ENCODE results near the gene DPYSL5.

DPYSL5 gene

GRCh38 chr2:26818972-26819371, 29.0 kb upstream of the DPYSL5 start:
- no peaks in the 10 kb centered on the region for H3K4me1 Mint-ChIP-seq (ENCODE audit: low read depth)
- H3K36me3 Mint-ChIP-seq (ENCODE audit: low read depth): no peaks in the 10 kb centered on the region
- H3K27ac Mint-ChIP-seq: no peak overlapping the region
- H3K27me3 Mint-ChIP-seq (ENCODE audit: low read depth): peaks cover 8% of the 10 kb centered on the region
- H3K9me3 Mint-ChIP-seq: no peaks in the 10 kb centered on the region
- no peak overlapping the region for H3K4me3 Mint-ChIP-seq

- H3K27ac Mint-ChIP-seq: no peak overlapping the region
- peaks cover 5% of the 10 kb centered on the region for H3K27me3 Mint-ChIP-seq (ENCODE audit: low read depth)
- no peak overlapping the region for H3K4me3 Mint-ChIP-seq
- H3K9me3 Mint-ChIP-seq: no peaks in the 10 kb centered on the region
- H3K36me3 Mint-ChIP-seq (ENCODE audit: low read depth): no peaks in the 10 kb centered on the region
- no peaks in the 10 kb centered on the region for H3K4me1 Mint-ChIP-seq (ENCODE audit: low read depth)
Measured at GRCh38 chr2:26820932-26821331, 27.0 kb upstream of the DPYSL5 start.

- Mint-ChIP-seq H3K36me3 (ENCODE audit: low read depth) (no peaks in the 10 kb centered on the region), H3K4me1 (ENCODE audit: low read depth) (no peaks in the 10 kb centered on the region), H3K27ac (no peak overlapping the region), H3K27me3 (ENCODE audit: low read depth) (peaks cover 3% of the 10 kb centered on the region), H3K9me3 (no peaks in the 10 kb centered on the region), H3K4me3 (no peak overlapping the region)
Measured at GRCh38 chr2:26822877-26823276, 25.1 kb upstream of the DPYSL5 start.

- H3K9me3 Mint-ChIP-seq: no peaks in the 10 kb centered on the region
- no peaks in the 10 kb centered on the region for H3K36me3 Mint-ChIP-seq (ENCODE audit: low read depth)
- no peaks in the 10 kb centered on the region for H3K4me1 Mint-ChIP-seq (ENCODE audit: low read depth)
- no peak overlapping the region for H3K4me3 Mint-ChIP-seq
- H3K27me3 Mint-ChIP-seq (ENCODE audit: low read depth): peaks cover 49% of the 10 kb centered on the region
- no peak overlapping the region for H3K27ac Mint-ChIP-seq
Measured at GRCh38 chr2:26838121-26838906, 9.6 kb upstream of the DPYSL5 start.

DNA sequence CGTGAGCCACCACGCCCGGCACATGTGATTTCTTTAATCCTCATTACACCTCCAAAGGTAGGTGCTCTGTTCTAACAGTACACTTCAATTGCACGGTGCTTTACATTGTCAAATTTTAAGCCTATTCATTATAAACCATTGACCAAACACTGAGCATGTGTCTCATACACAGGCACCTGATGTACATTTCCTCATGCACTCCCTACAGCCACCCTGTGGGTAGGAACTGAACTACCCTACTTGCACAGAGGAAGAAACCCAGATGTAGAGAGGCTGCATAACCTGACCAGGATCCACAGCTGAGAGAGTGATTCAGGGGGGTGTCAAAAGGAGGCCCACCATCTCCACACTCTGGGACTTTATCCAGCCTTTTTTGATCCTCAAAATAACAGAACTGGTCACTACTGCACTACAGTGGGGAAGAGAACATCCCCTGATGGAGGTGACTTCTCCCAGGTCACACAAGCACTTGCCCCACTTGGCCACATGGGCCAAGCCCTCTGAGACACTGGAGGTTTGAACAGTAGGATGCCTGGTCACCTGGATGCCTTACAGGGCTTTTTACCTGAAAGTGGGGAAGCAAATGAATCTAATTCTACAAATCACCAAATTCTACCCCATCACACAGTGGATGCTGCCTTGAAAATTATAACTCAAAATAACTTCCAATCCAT, 6.9 kb upstream of the DPYSL5 start:
- no peak overlapping the region for H3K4me3 Mint-ChIP-seq
- no peaks in the 10 kb centered on the region for H3K36me3 Mint-ChIP-seq (ENCODE audit: low read depth)
- no peaks in the 10 kb centered on the region for H3K4me1 Mint-ChIP-seq (ENCODE audit: low read depth)
- H3K27me3 Mint-ChIP-seq (ENCODE audit: low read depth): peaks cover 50% of the 10 kb centered on the region
- no peak overlapping the region for H3K27ac Mint-ChIP-seq
- H3K9me3 Mint-ChIP-seq: no peaks in the 10 kb centered on the region

DNA sequence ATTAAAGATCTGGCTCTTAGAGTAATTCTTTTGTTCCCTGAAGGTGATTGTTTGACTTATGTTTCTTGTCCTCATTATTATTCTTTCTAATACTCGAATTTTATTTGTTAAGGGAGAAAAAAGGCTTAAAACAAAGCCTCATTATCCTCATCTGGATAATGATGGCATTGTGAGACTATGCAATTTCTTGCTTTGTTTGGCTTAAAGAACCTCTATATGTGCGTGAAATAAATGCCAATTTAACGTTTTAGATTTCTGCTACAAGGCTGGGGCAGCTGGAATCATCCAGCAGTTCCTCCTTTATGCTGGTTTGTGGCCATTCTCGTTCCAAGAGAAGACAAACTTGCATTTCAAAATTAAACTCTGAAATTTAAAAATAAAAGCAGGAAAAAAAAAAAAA, 4.9 kb upstream of the DPYSL5 start:
- Mint-ChIP-seq H3K4me3 (no peak overlapping the region), H3K4me1 (ENCODE audit: low read depth) (no peaks in the 10 kb centered on the region), H3K27me3 (ENCODE audit: low read depth) (peaks cover 58% of the 10 kb centered on the region)

DNA sequence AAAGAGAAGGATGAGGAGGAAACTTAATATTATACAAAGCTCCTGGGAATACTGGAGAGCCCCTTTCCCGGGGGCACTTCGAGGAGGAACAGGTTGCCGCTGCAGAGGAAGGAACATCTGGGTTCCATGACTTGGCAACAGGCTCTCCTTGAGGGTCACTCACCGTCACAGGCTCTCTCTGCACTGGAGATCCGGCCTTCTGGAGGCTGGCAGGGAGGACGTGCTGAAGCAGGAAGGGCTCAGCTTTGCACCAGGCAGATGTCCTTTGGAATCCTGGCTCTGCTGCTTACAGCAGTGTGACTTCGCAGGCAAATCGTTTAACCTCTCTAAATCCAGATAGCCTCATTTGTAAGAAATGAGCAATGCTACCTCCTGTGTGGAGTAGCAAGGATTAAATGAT, 2.9 kb upstream of the DPYSL5 start:
- H3K27me3 Mint-ChIP-seq (ENCODE audit: low read depth): peaks cover 53% of the 10 kb centered on the region
- H3K36me3 Mint-ChIP-seq (ENCODE audit: low read depth): no peaks in the 10 kb centered on the region
- no peak overlapping the region for H3K27ac Mint-ChIP-seq
- no peak overlapping the region for H3K4me3 Mint-ChIP-seq
- no peaks in the 10 kb centered on the region for H3K4me1 Mint-ChIP-seq (ENCODE audit: low read depth)
- no peaks in the 10 kb centered on the region for H3K9me3 Mint-ChIP-seq

More for the DNA sequence above, 4.9 kb upstream of the DPYSL5 start:
- Mint-ChIP-seq H3K9me3 (no peaks in the 10 kb centered on the region), H3K36me3 (ENCODE audit: low read depth) (no peaks in the 10 kb centered on the region), H3K27ac (no peak overlapping the region)

GRCh38 chr2:26846334-26847306, 1.3 kb upstream of the DPYSL5 start:
- Mint-ChIP-seq H3K27ac (no peak overlapping the region), H3K4me1 (ENCODE audit: low read depth) (no peaks in the 10 kb centered on the region), H3K9me3 (no peaks in the 10 kb centered on the region), H3K36me3 (ENCODE audit: low read depth) (no peaks in the 10 kb centered on the region), H3K27me3 (ENCODE audit: low read depth) (peaks cover 60% of the 10 kb centered on the region), H3K4me3 (peak overlapping the region; percentile 44)

- peaks cover 66% of the 10 kb centered on the region for H3K27me3 Mint-ChIP-seq (ENCODE audit: low read depth)
- no peaks in the 10 kb centered on the region for H3K36me3 Mint-ChIP-seq (ENCODE audit: low read depth)
- no peaks in the 10 kb centered on the region for H3K4me1 Mint-ChIP-seq (ENCODE audit: low read depth)
- no peak overlapping the region for H3K4me3 Mint-ChIP-seq
- no peaks in the 10 kb centered on the region for H3K9me3 Mint-ChIP-seq
- no peak overlapping the region for H3K27ac Mint-ChIP-seq
Measured at GRCh38 chr2:26847307-26847654, 651 bp upstream of the DPYSL5 start.

DNA sequence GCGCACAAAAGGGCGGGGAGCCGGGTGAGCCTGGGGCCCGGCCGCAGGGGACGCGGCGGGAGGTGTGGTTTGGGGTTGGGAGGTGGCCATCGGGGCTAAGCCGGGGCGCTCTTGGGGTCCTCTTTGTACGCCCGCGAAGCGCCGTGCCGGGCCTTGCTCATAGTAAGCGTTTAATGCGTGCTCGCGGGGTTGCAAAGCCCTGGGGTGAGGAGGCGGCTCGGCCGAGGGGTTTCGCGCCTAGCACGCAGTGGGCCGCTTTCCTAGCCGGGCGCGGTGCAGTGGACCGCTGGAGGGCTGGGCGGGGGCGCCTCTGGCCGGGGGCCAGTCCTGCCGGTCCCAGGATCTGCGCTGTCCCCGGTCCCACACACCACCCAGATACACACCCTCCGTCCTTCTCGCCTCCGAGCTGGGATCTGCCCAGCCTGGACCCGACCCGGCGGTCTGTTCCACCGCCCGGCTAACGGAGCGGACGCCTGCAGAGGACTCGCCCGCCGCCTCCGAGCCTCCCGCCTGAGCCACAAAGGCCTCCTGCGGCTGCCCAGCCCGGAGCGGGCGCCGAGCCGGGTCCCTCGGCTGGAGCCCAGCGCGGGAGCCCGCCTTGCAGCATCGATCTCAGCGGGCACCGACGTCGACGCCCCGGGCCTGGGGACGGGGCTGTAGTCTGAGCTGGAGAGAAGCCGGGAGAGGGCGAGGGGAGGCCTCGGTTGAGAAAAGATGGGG, 564 bp downstream of the DPYSL5 start:
- H3K36me3 Mint-ChIP-seq (ENCODE audit: low read depth): no peaks in the 10 kb centered on the region
- peak overlapping the region; percentile 44 for H3K4me3 Mint-ChIP-seq
- H3K9me3 Mint-ChIP-seq: no peaks in the 10 kb centered on the region
- H3K4me1 Mint-ChIP-seq (ENCODE audit: low read depth): no peaks in the 10 kb centered on the region
- H3K27ac Mint-ChIP-seq: no peak overlapping the region
- H3K27me3 Mint-ChIP-seq (ENCODE audit: low read depth): peaks cover 67% of the 10 kb centered on the region

DNA sequence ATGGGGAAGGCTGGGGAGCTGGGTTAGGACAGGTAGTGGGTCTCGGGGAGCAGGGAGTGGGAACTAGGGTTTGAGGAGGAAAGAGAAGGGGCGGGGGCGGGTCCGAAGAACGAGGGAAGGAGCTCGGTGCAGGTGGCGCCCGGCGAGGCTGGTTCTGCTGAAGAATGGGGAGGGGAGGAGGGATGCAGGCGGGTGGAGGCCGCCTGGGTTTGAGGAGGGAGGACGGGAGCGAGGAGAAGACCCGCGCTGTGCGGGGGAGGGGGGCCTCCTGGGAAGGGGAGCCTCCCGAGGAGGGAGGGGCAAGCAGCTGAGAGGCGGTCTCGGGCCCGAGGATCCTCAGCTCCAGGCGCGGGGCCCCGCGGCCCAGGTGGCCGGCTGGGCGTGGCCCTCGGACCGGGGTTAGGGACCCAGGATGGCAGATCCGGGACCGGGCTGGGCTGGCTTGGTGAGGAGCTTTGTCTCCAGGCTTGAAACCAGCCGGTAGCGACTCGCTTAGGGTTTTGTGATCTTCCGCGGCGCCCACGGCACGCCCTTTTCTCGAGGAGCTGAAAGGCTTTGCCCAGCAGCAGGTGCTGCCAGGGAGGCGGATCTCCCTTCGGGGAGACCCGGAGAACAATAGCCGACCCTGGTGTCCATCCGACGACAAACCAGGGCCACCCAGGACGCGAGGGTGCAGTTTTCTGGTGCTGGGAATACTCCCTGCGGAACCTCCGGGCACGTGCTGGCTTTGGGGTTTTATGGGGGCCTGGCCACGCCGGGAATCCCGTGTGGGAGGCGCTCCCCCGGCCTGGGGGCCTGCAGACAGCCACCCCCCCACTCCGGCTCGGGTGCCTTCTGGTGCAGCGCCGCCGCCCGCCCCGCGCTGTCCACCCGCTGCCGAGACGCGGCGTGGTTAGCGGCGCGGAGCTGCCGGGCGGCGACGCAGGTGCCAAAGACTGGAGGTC, 1.4 kb downstream of the DPYSL5 start:
- Mint-ChIP-seq H3K9me3 (no peaks in the 10 kb centered on the region), H3K4me3 (peak overlapping the region; percentile 44)

DNA sequence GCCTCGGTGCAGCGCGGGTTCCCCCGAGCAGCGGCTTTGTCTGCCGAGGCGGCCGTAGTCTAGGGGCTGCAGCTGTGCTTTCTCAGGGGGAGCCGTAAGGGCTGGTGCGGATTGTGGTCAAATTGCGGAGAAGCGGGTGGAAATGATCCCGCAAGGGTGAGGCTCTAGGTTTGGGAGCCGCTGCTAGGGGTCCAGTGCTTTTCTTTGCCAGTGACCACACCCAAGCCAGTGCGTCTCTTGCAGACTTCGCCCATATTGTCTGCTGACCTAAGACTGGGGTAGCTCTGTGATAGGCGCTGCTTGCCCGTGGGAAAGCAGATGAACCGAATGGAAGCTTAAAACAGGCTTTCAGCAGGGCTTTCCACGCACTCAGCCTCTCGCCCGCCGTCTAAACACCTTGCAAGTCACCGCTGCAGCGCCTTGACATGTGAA, 2.1 kb downstream of the DPYSL5 start:
- no peak overlapping the region for H3K27ac Mint-ChIP-seq
- H3K9me3 Mint-ChIP-seq: no peaks in the 10 kb centered on the region
- no peak overlapping the region for H3K4me3 Mint-ChIP-seq
- H3K36me3 Mint-ChIP-seq (ENCODE audit: low read depth): no peaks in the 10 kb centered on the region
- no peaks in the 10 kb centered on the region for H3K4me1 Mint-ChIP-seq (ENCODE audit: low read depth)
- H3K27me3 Mint-ChIP-seq (ENCODE audit: low read depth): peaks cover 64% of the 10 kb centered on the region

More for the DNA sequence above, 1.4 kb downstream of the DPYSL5 start:
- H3K4me1 Mint-ChIP-seq (ENCODE audit: low read depth): no peaks in the 10 kb centered on the region
- H3K27me3 Mint-ChIP-seq (ENCODE audit: low read depth): peaks cover 65% of the 10 kb centered on the region
- no peak overlapping the region for H3K27ac Mint-ChIP-seq
- H3K36me3 Mint-ChIP-seq (ENCODE audit: low read depth): no peaks in the 10 kb centered on the region

GRCh38 chr2:26850505-26850904, 2.6 kb downstream of the DPYSL5 start:
- Mint-ChIP-seq H3K36me3 (ENCODE audit: low read depth) (no peaks in the 10 kb centered on the region), H3K4me1 (ENCODE audit: low read depth) (no peaks in the 10 kb centered on the region), H3K4me3 (no peak overlapping the region), H3K27me3 (ENCODE audit: low read depth) (peaks cover 63% of the 10 kb centered on the region), H3K9me3 (no peaks in the 10 kb centered on the region), H3K27ac (no peak overlapping the region)

Measured in T-helper 1 cell treated with Interleukin-12 subunit alpha and Interleukin-12 subunit beta and Interleukin-4 antibody, amounts not matched to agents 30 μg/mL and 1 μg/mL, for 36 hours (primary cell).